HG03457 (cell line): Measurements from ENCODE around the gene KLK13.

Source experiments
- ATAC-seq: cut with Tn5 transposase; IDR thresholded peaks from one replicate; pipeline ENCODE4 v1.9.1; 2021; ENCODE audit warnings: moderate number of reproducible peaks; ENCODE audit not compliant: unreplicated experiment

Gene KLK13

GRCh38 chr19:51093101-51093500 is 28.2 kb upstream of the KLK13 start:
- no peak for ATAC-seq

GRCh38 chr19:51091895-51092873 is 27.3 kb upstream of the KLK13 start:
- ATAC-seq = no peak

- no peak for ATAC-seq
Observed at GRCh38 chr19:51091126-51091525, 26.2 kb upstream of the KLK13 start.

GRCh38 chr19:51090471-51090870 is 25.6 kb upstream of the KLK13 start:
- no peak for ATAC-seq

GRCh38 chr19:51089786-51090185 is 24.9 kb upstream of the KLK13 start:
- no peak for ATAC-seq

- ATAC-seq = no peak
Observed at GRCh38 chr19:51086153-51086850, 21.4 kb upstream of the KLK13 start.

GRCh38 chr19:51084505-51084904 is 19.6 kb upstream of the KLK13 start:
- ATAC-seq = no peak

- ATAC-seq = no peak
Observed at GRCh38 chr19:51083783-51084182, 18.9 kb upstream of the KLK13 start.

GRCh38 chr19:51083181-51083580 is 18.3 kb upstream of the KLK13 start:
- ATAC-seq = no peak

- no peak for ATAC-seq
Observed at GRCh38 chr19:51082611-51083010, 17.7 kb upstream of the KLK13 start, which contains the start of gene KLK14. KLK14 (minus strand) TSS chr19:51082887; CDS start chr19:51082614, 273 bp downstream.

- no peak for ATAC-seq
Observed at GRCh38 chr19:51081476-51081875, 16.6 kb upstream of the KLK13 start.

- ATAC-seq = no peak
Observed at GRCh38 chr19:51079481-51080110, 14.7 kb upstream of the KLK13 start.

GRCh38 chr19:51078731-51079130 is 13.8 kb upstream of the KLK13 start:
- no peak for ATAC-seq

- ATAC-seq = no peak
Observed at GRCh38 chr19:51078104-51078503, 13.2 kb upstream of the KLK13 start.

- no peak for ATAC-seq
Observed at GRCh38 chr19:51076631-51077213, 11.8 kb upstream of the KLK13 start.

- no peak for ATAC-seq
Observed at GRCh38 chr19:51075998-51076397, 11.1 kb upstream of the KLK13 start.

GRCh38 chr19:51071095-51071405 is 6.2 kb upstream of the KLK13 start:
- no peak for ATAC-seq

GRCh38 chr19:51070334-51071094 is 5.6 kb upstream of the KLK13 start:
- ATAC-seq = no peak

GRCh38 chr19:51066393-51067186 is 1.7 kb upstream of the KLK13 start:
- ATAC-seq = no peak
